ENCODE data around the gene GNPTAB.

Gene GNPTAB

DNA sequence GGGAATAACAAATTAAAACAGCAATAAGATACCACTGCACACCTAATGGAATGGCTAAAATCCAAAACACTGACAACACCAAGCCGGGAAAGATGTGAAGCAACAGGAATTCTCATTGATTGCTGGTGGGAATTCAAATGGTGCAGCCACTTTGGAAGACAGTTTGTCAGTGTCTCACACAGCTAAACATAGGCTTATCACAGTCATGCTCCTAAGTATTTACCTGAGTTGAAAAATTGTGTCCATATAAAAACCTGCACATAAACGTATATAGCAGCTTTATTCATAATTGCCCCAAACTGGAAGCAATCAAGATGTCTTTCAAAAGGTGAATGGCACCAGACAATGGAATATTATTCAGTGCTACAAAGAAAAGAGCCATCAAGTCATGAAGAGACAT, 21.6 kb downstream of the GNPTAB start:
- CTCF ChIA-PET, result interaction anchor here (1.5 kb wide), 1 partner anchor 19 kb away, joined by 3 read pairs; no protein-coding TSS in a partner anchor
- POLR2A ChIA-PET, result no interaction called here
- no peak for DNase-seq (ENCODE audit: extremely low spot score)
- TF ChIP-seq, protein P1, sequence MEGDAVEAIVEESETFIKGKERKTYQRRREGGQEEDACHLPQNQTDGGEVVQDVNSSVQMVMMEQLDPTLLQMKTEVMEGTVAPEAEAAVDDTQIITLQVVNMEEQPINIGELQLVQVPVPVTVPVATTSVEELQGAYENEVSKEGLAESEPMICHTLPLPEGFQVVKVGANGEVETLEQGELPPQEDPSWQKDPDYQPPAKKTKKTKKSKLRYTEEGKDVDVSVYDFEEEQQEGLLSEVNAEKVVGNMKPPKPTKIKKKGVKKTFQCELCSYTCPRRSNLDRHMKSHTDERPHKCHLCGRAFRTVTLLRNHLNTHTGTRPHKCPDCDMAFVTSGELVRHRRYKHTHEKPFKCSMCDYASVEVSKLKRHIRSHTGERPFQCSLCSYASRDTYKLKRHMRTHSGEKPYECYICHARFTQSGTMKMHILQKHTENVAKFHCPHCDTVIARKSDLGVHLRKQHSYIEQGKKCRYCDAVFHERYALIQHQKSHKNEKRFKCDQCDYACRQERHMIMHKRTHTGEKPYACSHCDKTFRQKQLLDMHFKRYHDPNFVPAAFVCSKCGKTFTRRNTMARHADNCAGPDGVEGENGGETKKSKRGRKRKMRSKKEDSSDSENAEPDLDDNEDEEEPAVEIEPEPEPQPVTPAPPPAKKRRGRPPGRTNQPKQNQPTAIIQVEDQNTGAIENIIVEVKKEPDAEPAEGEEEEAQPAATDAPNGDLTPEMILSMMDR (IDR thresholded peaks at IDR 0.05; ENCODE audit: control extremely low read depth, extremely low read depth, low read depth, missing control alignments), result no peak

DNA sequence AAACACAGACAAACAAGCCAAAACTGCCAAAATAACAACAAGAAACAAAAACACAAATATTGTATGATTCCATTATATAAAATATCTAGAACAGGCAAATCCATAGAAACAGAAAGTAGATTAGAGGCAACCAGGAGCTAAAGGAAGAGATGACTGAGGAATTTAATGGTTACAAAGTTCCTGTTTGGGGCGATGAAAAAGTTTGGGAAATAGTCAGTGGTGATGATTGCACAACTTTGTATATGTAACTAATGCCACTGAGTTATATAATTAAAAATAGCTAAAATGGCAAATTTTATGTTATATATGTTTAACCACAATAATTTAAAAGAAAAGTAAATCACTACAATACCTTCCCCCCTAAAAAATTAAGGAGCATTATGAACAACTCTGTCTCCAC, 24.5 kb downstream of the GNPTAB start:
- POLR2A ChIA-PET, result no interaction called here

DNA sequence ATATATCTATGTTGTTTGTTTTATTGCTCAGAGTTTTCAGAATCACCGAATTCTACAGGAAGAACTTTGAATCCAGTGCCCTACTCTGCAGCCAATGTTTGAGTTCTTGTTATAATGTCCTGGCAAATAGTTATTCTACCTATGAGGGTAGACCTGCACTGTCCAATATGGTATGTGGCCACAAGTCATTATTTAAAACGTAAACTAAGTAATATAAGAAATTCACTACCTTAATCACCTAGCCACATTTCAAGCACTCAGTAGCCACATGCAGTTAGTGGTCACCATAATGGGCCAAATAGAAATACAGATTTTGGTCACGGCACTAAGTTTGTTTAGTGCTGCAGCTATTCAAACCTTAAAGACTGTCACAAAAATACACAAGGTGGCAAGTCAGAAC, 26.4 kb downstream of the GNPTAB start:
- DNase-seq (ENCODE audit: extremely low spot score), result no peak
- TF ChIP-seq, protein P1 (IDR thresholded peaks at IDR 0.05; ENCODE audit: control extremely low read depth, extremely low read depth, low read depth, missing control alignments), result no peak
- ChIA-PET POLR2A (no interaction called here), CTCF (no interaction called here)

More for the DNA sequence above, 24.5 kb downstream of the GNPTAB start:
- TF ChIP-seq, protein P1 (IDR thresholded peaks at IDR 0.05; ENCODE audit: control extremely low read depth, extremely low read depth, low read depth, missing control alignments), result no peak
- CTCF ChIA-PET, result interaction anchor here (1.0 to 2.2 kb wide), 5 partner anchors 11 to 46 kb away, joined by 3 to 8 read pairs (median 7); partner anchors contain the start of gene GNPTAB
- no peak for DNase-seq (ENCODE audit: extremely low spot score)

DNA sequence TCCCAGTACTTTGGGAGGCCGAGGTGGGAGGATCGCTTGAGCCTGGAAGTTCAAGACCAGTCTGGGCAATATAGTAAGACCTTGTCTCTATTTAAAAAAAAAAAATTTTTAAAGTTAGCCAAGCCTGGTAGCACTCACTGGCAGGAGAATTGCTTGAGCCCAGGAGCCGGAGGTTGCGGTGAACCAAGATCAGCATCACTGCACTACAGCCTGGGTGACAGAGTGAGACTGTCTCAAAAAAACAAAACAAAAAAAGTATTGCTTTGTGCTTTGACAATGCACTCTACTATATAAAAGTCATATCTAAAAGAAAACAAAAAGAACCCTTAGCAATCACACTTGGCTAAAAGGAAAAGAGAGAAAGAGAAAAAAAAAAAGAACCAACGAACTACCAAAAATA, 26.8 kb downstream of the GNPTAB start:
- TF ChIP-seq, protein P1 (IDR thresholded peaks at IDR 0.05; ENCODE audit: control extremely low read depth, extremely low read depth, low read depth, missing control alignments), result no peak
- no peak for DNase-seq (ENCODE audit: extremely low spot score)
- ChIA-PET CTCF (no interaction called here), POLR2A (no interaction called here)

DNA sequence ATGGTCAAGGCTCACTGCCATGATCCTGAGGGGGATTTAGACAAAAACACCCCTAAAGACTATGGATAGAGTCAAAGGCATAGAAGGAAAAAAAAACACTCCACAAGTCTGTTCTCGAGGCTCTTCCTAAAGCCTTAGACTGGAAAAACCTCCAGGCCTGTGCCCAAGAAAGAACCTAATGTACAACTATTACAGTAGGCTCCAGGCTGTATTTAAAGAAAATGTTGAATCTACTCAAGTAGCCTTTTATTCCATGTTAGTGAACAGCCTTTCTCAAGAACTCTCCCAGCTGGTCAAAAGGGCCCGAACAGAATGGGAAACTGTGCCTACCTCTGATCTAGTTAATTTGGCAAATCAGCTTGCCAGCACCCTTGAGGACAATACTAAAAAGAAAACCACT, 28.3 kb downstream of the GNPTAB start:
- DNase-seq (ENCODE audit: extremely low spot score), result no peak
- ChIA-PET POLR2A (no interaction called here), CTCF (interaction anchor here (1.0 kb wide), 1 partner anchor 29 kb away, joined by 3 read pairs; the partner anchor contains the start of gene GNPTAB)
- TF ChIP-seq, protein P1 (IDR thresholded peaks at IDR 0.05; ENCODE audit: control extremely low read depth, extremely low read depth, low read depth, missing control alignments), result no peak

DNA sequence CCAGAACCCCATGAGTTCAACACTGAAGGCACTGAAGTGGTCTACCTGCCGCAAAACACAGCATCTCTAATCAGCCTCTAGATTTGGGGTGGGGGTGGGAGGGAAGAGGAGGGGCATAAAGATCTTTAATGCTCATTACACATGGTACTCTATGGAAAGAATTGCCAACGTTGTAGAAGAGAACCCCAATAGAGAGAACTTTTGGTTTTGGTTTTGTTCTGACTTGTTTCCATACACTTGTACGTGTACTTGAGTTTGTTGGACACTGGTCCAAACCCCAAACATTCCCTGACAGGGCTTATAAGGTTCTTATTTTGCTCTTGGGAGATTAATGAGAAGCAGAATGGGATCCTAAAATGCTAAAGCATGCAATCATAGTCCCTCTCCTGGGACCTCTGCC, 31.0 kb downstream of the GNPTAB start:
- POLR2A ChIA-PET, result no interaction called here
- TF ChIP-seq, protein P1 (IDR thresholded peaks at IDR 0.05; ENCODE audit: control extremely low read depth, extremely low read depth, low read depth, missing control alignments), result no peak
- DNase-seq (ENCODE audit: extremely low spot score), result no peak
- CTCF ChIA-PET, result no interaction called here

DNA sequence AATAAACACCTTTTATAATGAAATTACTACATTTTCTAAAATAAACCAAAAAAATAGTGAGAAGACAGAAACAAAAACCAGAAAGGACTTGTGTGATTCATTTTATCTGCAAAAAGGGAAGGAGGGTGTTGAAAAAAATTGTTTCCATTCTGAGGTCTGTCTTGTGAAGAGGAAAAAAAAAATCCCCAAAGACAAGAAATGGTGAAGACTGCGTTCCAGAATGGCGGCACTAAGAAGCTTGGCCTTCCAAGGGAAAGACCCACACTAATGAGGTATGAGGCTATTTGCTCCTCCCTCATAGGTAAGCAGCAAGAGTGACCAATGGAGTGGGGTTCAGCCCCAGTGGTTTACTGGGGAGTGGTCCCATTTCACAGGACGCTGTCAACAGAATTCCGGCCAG, 35.0 kb downstream of the GNPTAB start:
- TF ChIP-seq, protein P1 (IDR thresholded peaks at IDR 0.05; ENCODE audit: control extremely low read depth, extremely low read depth, low read depth, missing control alignments), result no peak
- ChIA-PET CTCF (interaction anchor here (1.2 to 4.8 kb wide), 4 partner anchors 10 to 34 kb away, joined by 4 to 23 read pairs (median 11); no protein-coding TSS in a partner anchor), POLR2A (no interaction called here)
- DNase-seq (ENCODE audit: extremely low spot score), result peak; percentile 33
